ENCODE results near the gene TMCC1. TPM values are rescaled to one million over a fixed set of nuclear protein-coding genes. Genes with fewer than 3 reads are reported as not detected.

Gene TMCC1
- total and polyA plus RNA-seq, 10 of the 15 experiments (the other 5 are each of a cell fraction or from before 2014, with no cell fraction given) = 2.3 to 21.1 (median 8.4) TPM

DNA sequence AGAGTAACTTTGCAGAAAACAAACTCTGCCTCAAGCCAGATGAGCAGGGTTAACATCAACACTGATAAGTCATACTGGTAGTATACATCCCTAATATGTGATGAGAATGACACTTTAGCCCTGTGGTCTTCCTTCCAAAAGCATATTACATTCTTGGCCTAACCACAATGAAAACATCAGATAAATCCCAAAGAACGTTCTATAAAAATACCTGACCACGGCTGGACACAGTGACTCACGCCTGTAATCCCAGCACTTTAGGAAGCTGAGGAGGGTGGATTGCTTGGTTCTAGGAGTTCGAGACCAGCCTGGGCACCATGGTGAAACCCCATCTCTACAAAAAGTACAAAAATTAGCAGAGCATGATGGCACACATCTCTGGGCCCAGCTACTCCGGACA lies 4.7 kb downstream of the TMCC1 start (continued):
- no peak for TF ChIP-seq SMC3 (IDR thresholded peaks at IDR 0.05; ENCODE audit: borderline replicate concordance, low read length)

DNA sequence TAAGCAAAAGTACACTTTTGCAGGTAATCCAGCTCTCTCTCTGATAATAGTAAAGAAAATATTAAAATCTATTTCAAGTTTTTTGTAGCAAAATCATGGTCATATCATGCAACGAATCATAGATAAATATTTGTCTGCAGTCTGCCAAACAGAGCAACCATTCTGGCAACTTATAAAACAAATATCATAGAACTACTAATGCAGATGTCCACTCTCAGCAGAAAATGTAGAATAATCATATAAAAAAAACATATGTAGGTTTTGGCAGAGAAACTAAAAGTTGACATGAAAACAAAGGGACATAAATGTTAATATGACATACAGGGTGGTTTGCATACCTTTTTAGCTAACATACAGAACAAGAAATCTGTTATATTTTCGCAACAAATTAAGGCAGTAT lies 12.2 kb downstream of the TMCC1 start:
- intact Hi-C loops (cut with micrococcal nuclease; ENCODE audit: unreplicated experiment) (no loop called here), in situ Hi-C loops (cut with MboI) (no loop called here)
- ATAC-seq = no peak
- TF ChIP-seq TAF1 (IDR thresholded peaks at IDR 0.05; ENCODE audit: borderline replicate concordance, low read depth, low read length) (no peak), TBL1XR1 (IDR thresholded peaks at IDR 0.05; ENCODE audit: low read depth, low read length) (no peak), TCF7 (IDR thresholded peaks at IDR 0.05; ENCODE audit: borderline replicate concordance) (no peak), YBX1 (IDR thresholded peaks at IDR 0.05) (no peak), NBN (IDR thresholded peaks at IDR 0.05) (no peak), NRF1 (conservative IDR thresholded peaks at IDR 0.05; ENCODE audit: low read depth, low read length) (no peak), USF2 (IDR thresholded peaks at IDR 0.05; ENCODE audit: borderline replicate concordance, low read depth, low read length) (no peak), SMAD5 (IDR thresholded peaks at IDR 0.05; ENCODE audit: low read depth) (no peak), RBBP5 (conservative IDR thresholded peaks at IDR 0.05) (no peak), ZBED1 (IDR thresholded peaks at IDR 0.05; ENCODE audit: borderline replicate concordance) (no peak), PAX5 (IDR thresholded peaks at IDR 0.05; ENCODE audit: borderline replicate concordance, low read depth, low read length) (no peak), ETV6 (conservative IDR thresholded peaks at IDR 0.05 in 1 of 2, IDR thresholded peaks at IDR 0.05 in 1 of 2; ENCODE audit: borderline replicate concordance in 1 of 2, low read depth in 1 of 2) (no peak), JUNB (IDR thresholded peaks at IDR 0.05) (no peak), SIX5 (IDR thresholded peaks at IDR 0.05; ENCODE audit: low read depth, low read length, severe bottlenecking) (no peak), ZNF217 (IDR thresholded peaks at IDR 0.05) (no peak), ZNF207 (IDR thresholded peaks at IDR 0.05; ENCODE audit: borderline replicate concordance) (no peak), ZNF274 (IDR thresholded peaks at IDR 0.05; ENCODE audit: insufficient read depth, insufficient read length) (no peak), CBFB (IDR thresholded peaks at IDR 0.05; ENCODE audit: low read depth) (no peak)
- TF ChIP-seq, protein P1, sequence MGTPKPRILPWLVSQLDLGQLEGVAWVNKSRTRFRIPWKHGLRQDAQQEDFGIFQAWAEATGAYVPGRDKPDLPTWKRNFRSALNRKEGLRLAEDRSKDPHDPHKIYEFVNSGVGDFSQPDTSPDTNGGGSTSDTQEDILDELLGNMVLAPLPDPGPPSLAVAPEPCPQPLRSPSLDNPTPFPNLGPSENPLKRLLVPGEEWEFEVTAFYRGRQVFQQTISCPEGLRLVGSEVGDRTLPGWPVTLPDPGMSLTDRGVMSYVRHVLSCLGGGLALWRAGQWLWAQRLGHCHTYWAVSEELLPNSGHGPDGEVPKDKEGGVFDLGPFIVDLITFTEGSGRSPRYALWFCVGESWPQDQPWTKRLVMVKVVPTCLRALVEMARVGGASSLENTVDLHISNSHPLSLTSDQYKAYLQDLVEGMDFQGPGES (IDR thresholded peaks at IDR 0.05) = no peak
- Histone ChIP-seq H3K9ac (ENCODE audit: control insufficient read depth, insufficient read depth, low read length) (no peak overlapping the region), H3K4me1 (ENCODE audit: control insufficient read depth, insufficient read depth, low read length) (no peaks in the 10 kb centered on the region), H3K9me3 (replicated peaks; ENCODE audit: control insufficient read depth, insufficient read depth, low read length) (no peaks in the 10 kb centered on the region), H2AFZ (ENCODE audit: control insufficient read depth, low read depth, low read length) (no peak overlapping the region), H3K27me3 (replicated peaks in 1 of 2; ENCODE audit: control insufficient read depth in 2 of 2, insufficient read depth in 2 of 2, low read length in 1 of 2) (no peaks in the 10 kb centered on the region), H4K20me1 (ENCODE audit: control insufficient read depth, insufficient read depth) (no peaks in the 10 kb centered on the region), H3K79me2 (ENCODE audit: control insufficient read depth, insufficient read depth, low read length) (no peaks in the 10 kb centered on the region), H3K4me3 (no peak overlapping the region), H3K4me2 (ENCODE audit: control insufficient read depth, insufficient read depth) (no peak overlapping the region), H3K36me3 (ENCODE audit: control insufficient read depth in 2 of 2, insufficient read depth in 2 of 2, low read length in 1 of 2) (peaks cover 0 to 8% of the 10 kb centered on the region in 2 experiments; a peak in 1 of 4 replicates), H3K27ac (ENCODE audit: control insufficient read depth, insufficient read depth) (no peak overlapping the region)
- POLR2A ChIA-PET = interaction anchor here (1.0 kb wide), 1 partner anchor 44 kb away, joined by 5 read pairs; no protein-coding TSS in a partner anchor
- BruUV-seq (replicated peaks) = no TSS peak
- CTCF ChIA-PET = no interaction called here
- no peak for DNase-seq (ENCODE audit: low read depth, low spot score)
- RAD21 ChIA-PET (ENCODE audit: unreplicated experiment) = no interaction called here
- FAIRE-seq = no peak
- 95% methylated on average over 2 of the region's 2 CpGs for WGBS (ENCODE audit: insufficient coverage, insufficient replicate concordance, low lambda C conversion rate, missing lambda C conversion rate)
- SMC1A ChIA-PET (ENCODE audit: uncharacterized antibody, unreplicated experiment) = interaction anchor here (0.8 kb wide), 1 partner anchor 11 kb away, joined by 3 read pairs; no protein-coding TSS in a partner anchor

Data from GM12878 (cell line).